GM10248 (cell line): ENCODE data around the gene SLC38A1.

Experiments used
- CTCF ChIA-PET: fragments of 300-600 bp; sonication (Branson Sonifier 250); formaldehyde crosslinking; extraction: SDS; loops from one replicate; lab custom pipeline; 2021; ENCODE audit warnings: antibody characterized with exemption; lab: Yijun Ruan, JAX
- POLR2A ChIA-PET: fragments of 350-650 bp; sonication (Branson Sonifier 250); formaldehyde crosslinking; extraction: SDS; loops from one replicate; lab custom pipeline; 2020; ENCODE audit warnings: antibody characterized with exemption; lab: Yijun Ruan, JAX
- DNase-seq: peaks from one replicate; pipeline ENCODE4 v3.0.0; 2012; ENCODE audit errors: extremely low spot score
- TF ChIP-seq, protein P1 (sequence below): IDR thresholded peaks from 2 replicates; pipeline ENCODE4 v1.5.1; 2012; ENCODE audit warnings: mild to moderate bottlenecking, low read depth; ENCODE audit errors: extremely low read depth, missing control alignments, control extremely low read depth

SLC38A1 gene

DNA sequence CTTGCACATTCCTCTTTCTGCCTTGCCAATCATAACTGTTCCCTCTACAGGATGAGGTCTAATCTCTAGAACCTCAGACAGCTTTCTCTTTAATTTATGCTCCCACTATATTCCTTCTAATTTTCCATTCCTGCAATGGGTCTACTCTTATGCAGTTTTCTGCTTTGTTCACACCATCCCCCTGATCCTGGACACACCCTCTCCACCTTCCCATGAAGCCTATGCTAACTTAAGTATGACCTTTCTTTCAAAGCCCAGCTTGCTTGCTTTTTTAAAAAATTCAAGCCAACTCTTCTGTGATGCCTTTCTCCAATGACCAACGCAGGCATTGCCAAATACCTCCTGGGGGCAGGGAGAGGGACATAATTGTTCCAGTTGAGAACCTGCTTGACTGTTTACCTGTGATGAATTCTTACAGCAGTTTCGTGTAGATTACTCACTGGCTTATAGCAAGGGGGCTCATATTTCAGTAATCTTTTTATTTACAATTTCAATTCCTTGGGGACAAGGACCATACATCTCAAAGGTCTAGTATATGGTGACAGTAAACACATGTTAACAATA, 7.8 kb downstream of the SLC38A1 start:
- ChIA-PET POLR2A (no interaction called here), CTCF (interaction anchor here (0.9 kb wide), 1 partner anchor 74 kb away, joined by 3 read pairs; no protein-coding TSS in a partner anchor)
- no peak for DNase-seq
- TF ChIP-seq, protein P1, sequence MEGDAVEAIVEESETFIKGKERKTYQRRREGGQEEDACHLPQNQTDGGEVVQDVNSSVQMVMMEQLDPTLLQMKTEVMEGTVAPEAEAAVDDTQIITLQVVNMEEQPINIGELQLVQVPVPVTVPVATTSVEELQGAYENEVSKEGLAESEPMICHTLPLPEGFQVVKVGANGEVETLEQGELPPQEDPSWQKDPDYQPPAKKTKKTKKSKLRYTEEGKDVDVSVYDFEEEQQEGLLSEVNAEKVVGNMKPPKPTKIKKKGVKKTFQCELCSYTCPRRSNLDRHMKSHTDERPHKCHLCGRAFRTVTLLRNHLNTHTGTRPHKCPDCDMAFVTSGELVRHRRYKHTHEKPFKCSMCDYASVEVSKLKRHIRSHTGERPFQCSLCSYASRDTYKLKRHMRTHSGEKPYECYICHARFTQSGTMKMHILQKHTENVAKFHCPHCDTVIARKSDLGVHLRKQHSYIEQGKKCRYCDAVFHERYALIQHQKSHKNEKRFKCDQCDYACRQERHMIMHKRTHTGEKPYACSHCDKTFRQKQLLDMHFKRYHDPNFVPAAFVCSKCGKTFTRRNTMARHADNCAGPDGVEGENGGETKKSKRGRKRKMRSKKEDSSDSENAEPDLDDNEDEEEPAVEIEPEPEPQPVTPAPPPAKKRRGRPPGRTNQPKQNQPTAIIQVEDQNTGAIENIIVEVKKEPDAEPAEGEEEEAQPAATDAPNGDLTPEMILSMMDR, result no peak

DNA sequence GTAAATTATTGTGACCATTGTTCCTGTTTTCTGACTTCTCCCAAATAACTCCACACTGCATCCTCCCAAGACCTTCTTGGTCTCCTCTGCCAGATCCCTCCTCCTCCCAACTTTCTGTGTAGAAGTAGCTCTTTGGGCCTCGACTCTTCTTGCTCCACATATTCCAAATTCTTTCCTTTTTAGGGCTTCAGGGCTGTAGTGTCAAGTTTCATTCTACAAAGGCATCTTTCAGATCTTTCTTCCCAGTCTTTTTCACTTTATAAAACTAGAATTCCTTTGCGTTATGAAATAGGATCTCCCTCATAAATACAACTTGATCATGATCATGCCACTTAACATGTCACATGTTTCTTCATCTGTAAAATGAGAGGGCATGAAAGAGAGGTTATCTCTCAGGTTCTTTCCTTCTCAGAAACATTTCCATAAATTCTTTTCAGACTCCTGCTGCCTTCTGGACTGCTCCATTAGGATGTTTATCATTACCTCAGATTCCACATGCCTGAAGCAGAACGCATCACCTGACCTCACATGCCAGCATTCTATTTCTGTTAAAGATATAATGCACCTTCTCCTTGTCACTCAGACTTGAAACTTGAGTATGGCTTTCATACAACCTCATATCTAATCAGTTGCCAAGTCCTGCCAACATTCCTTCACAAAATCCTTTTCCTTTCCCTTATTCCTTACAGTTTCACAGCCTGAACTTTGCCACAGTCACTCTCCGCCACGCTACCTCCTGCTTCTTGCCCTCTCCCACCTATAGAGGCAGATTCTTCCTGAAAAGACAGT, 8.5 kb downstream of the SLC38A1 start:
- TF ChIP-seq, protein P1, result no peak
- CTCF ChIA-PET, result interaction anchor here (0.9 kb wide), 1 partner anchor 73 kb away, joined by 3 read pairs; no protein-coding TSS in a partner anchor
- POLR2A ChIA-PET, result no interaction called here
- no peak for DNase-seq

DNA sequence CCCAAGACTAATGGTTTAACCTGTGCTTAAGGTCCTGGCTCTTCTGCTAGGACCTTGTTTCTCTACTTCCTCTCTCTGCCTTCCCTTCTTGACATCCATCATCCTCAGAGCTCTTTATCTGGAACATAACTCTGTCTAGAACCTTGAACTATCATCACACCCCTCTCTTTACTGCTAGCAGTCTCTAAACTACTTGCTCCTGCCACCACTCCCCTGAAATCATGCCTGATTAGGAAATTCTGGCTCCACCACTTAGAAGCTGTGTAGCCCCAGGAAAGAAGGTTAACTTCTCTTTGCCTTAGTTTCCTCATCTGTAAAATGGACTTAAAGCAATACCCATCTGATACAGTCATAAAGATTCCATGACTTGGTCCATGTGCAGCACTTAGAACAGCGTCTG, 9.1 kb downstream of the SLC38A1 start:
- TF ChIP-seq, protein P1, result no peak
- DNase-seq, result no peak
- ChIA-PET CTCF (no interaction called here), POLR2A (no interaction called here)

DNA sequence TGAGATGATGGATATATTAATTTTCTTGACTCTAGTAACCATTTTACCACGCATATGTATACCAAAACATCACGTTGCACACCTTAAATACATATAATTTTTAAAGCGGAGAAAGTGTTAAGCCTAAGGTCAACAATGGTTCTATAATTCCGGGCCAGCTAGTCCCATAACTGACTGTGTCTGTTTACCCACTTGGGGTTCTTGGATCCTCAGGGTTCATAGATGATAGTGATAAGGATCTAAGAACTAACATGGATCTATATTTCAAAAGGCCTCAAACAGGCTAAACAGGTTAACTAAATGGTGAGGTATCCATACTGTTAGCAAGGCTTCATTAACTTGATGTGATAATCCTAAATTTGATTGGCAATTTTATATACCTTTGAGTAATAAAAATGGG, 9.8 kb downstream of the SLC38A1 start:
- ChIA-PET CTCF (no interaction called here), POLR2A (no interaction called here)
- TF ChIP-seq, protein P1, result no peak
- no peak for DNase-seq

DNA sequence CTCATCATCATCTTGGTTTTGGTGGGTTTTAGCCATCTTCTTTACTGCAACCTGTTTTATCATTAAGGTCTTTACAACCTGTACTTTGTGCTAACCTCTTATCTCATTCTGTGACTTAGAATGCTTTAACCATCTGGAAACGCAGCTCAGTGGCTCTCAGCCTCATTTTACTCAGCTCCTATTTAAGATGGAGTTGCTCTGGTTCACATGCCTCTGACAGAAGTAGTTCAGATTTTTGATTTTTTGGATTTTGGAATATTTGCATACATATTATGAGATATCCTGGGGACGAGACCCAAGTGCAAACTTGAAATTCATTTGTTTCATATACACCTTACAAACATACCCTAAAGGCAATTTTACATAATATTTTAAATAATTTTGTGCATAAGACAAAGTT, 10.7 kb downstream of the SLC38A1 start:
- CTCF ChIA-PET, result no interaction called here

DNA sequence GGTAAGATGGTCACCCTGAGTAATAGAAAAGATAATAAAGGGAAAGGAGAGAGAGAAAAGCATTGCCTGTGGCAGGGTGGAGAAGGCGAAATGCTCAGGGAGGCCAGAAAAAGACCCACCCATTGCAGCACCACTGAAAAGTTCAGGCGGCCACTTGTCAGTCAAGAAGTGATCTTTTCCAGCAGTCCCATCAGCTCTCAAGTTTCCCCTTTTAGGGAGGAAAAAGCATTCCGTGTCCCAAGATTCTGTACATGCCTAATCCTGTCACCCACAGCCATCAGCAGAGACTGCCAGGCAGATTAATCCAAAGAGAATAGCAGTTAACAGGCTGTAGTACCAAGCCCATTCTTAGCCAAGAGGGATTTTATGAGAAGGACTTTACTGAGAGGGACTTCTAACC, 11.9 kb downstream of the SLC38A1 start:
- ChIA-PET CTCF (no interaction called here), POLR2A (no interaction called here)
- TF ChIP-seq, protein P1, result no peak
- DNase-seq, result no peak

More for the DNA sequence above, 10.7 kb downstream of the SLC38A1 start:
- DNase-seq, result no peak
- POLR2A ChIA-PET, result no interaction called here
- TF ChIP-seq, protein P1, result no peak
